PC-9 (cell line): ENCODE results near the gene RNF220.

Experiments
- CTCF ChIP-seq: fragments of 200-600 bp; sonication (generic); conservative IDR thresholded peaks from 2 replicates; pipeline ENCODE4 v1.6.1; 2017; ENCODE audit warnings: mixed run types, antibody characterized with exemption, mild to moderate bottlenecking, moderate library complexity
- EZH2 ChIP-seq: fragments of 200-600 bp; sonication (generic); IDR thresholded peaks from 2 replicates; pipeline ENCODE4 v1.8.0; 2017; ENCODE audit warnings: antibody characterized with exemption, low read depth

- TF ChIP-seq CTCF (no peak), EZH2 (no peak)
Measured at GRCh38 chr1:44682883-44683265, 277.8 kb downstream of the RNF220 start.
